Stimulated activated naive B cell treated with anti-CD40 and anti-IgM and Interleukin-4, amounts not matched to agents 10 μg/mL and 1 μg/mL and 100 μg/mL, for 72 hours (primary cell): Measurements from ENCODE around the gene GNB3.

Experiments
- ATAC-seq, 2 donors: fragments of 150-1000 bp; cut with Tn5 transposase; replicated peaks; 2 replicates each; pipeline ENCODE4 v1.10.0; 2021; ENCODE audit warnings: moderate library complexity in 1 of 2
- DNase-seq: peaks from one replicate; pipeline ENCODE4 v3.0.0; 2021
- H3K27ac Mint-ChIP-seq: one replicate; pipeline ENCODE4 v1.8.0; 2022; ENCODE audit warnings: mild to moderate bottlenecking, mixed read lengths
- H3K27me3 Mint-ChIP-seq, 2 donors: one replicate each; pipeline ENCODE4 v1.8.0; 2022; ENCODE audit warnings: mixed read lengths in 2 of 2
- H3K36me3 Mint-ChIP-seq, 2 donors: one replicate each; pipeline ENCODE4 v1.8.0; 2022; ENCODE audit warnings: mixed read lengths in 2 of 2, mild to moderate bottlenecking in 1 of 2
- H3K4me1 Mint-ChIP-seq, 2 donors: one replicate each; pipeline ENCODE4 v1.8.0; 2022; ENCODE audit warnings: mixed read lengths in 2 of 2, mild to moderate bottlenecking in 1 of 2
- H3K4me3 Mint-ChIP-seq, 2 donors: one replicate each; pipeline ENCODE4 v1.8.0; 2022; ENCODE audit warnings: mild to moderate bottlenecking in 2 of 2, mixed read lengths in 2 of 2, moderate library complexity in 1 of 2
- H3K9me3 Mint-ChIP-seq, 2 donors: one replicate each; pipeline ENCODE4 v1.8.0; 2022; ENCODE audit warnings: mixed read lengths in 2 of 2, mild to moderate bottlenecking in 1 of 2

The GNB3 gene

GRCh38 chr12:6837370-6838060, 3.2 kb upstream of the GNB3 start:
- Mint-ChIP-seq H3K4me1 (peaks cover 0 to 11% of the 10 kb centered on the region in 2 donors), H3K27me3 (peaks cover 5 to 16% of the 10 kb centered on the region in 2 donors), H3K4me3 (no peak overlapping the region), H3K9me3 (no peaks in the 10 kb centered on the region), H3K36me3 (no peaks in the 10 kb centered on the region), H3K27ac (no peak overlapping the region)
- DNase-seq (no peak), ATAC-seq (no peak)

- no peaks in the 10 kb centered on the region for H3K9me3 Mint-ChIP-seq
- peaks cover 16 to 21% of the 10 kb centered on the region in 2 donors for H3K27me3 Mint-ChIP-seq
- no peak overlapping the region for H3K27ac Mint-ChIP-seq
- H3K4me1 Mint-ChIP-seq, result peaks cover 0 to 11% of the 10 kb centered on the region in 2 donors
- DNase-seq (no peak), ATAC-seq (no peak)
- no peaks in the 10 kb centered on the region for H3K36me3 Mint-ChIP-seq
- no peak overlapping the region for H3K4me3 Mint-ChIP-seq
Measured at GRCh38 chr12:6838854-6839253, 1.9 kb upstream of the GNB3 start.

DNA sequence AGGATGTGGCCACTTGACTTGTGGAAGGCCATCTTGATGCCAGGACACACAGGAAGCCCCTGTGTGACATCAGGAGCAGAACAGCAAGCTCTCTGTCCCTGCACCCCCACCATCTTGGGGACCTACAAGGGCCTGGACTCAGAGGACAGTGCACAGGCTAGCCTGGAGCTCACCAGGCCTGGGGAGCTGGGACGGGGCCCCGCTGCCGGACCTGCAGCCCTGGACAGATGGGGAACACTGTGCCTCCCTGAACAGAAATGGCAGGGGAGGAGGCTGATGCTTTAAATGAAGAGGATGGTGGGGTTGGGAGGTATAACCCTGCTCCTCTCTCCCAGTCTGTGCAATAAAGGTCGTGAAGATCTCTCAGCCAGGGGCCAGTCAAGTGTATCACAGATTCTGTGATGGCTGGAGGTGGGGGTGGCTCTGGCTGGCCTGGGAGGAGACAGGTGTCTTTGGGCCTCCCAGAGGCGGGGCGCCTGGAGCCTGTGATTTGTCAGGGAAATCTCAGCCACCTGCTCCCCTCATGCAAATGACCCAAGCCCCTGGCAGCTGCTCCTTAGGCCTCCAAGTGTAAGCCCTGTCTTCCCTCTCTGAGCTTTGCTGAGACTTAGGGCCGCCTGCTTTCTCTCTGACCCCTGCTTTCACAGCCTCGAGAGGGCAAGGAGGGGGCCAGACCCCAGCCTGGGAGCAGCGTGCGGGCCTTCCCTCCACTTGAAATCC, 1.1 kb upstream of the GNB3 start:
- peaks cover 0 to 11% of the 10 kb centered on the region in 2 donors for H3K4me1 Mint-ChIP-seq
- H3K27me3 Mint-ChIP-seq, result peaks cover 11 to 17% of the 10 kb centered on the region in 2 donors
- no peak overlapping the region for H3K4me3 Mint-ChIP-seq
- DNase-seq, result no peak
- H3K36me3 Mint-ChIP-seq, result no peaks in the 10 kb centered on the region
- H3K9me3 Mint-ChIP-seq, result no peaks in the 10 kb centered on the region
- peak; percentile 28 to 32 for ATAC-seq
- H3K27ac Mint-ChIP-seq, result no peak overlapping the region

DNA sequence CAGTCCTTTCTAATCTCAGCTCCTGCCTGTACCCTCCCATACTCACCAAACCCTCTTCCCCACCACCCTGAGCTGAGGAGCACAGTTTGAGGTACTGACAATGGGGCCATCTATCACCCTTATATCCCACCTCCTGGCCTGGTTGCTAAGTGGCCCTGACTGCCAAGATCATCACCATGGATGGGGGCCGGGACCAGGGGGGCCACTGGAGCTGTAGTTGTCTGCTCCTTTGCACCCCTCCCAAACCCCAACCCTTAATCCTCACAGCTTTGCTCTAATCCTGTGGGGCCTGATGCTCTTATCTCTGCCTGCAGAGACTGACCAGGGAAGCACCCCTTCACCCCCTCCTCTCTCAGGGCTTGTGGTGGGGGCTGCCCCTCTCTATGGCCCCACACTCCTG, 395 bp upstream of the GNB3 start:
- peaks cover 0 to 9% of the 10 kb centered on the region in 2 donors for H3K4me1 Mint-ChIP-seq
- no peaks in the 10 kb centered on the region for H3K36me3 Mint-ChIP-seq
- no peak for ATAC-seq
- H3K27ac Mint-ChIP-seq, result no peak overlapping the region
- DNase-seq, result no peak
- no peaks in the 10 kb centered on the region for H3K9me3 Mint-ChIP-seq
- peaks cover 13 to 15% of the 10 kb centered on the region in 2 donors for H3K27me3 Mint-ChIP-seq
- no peak overlapping the region for H3K4me3 Mint-ChIP-seq

DNA sequence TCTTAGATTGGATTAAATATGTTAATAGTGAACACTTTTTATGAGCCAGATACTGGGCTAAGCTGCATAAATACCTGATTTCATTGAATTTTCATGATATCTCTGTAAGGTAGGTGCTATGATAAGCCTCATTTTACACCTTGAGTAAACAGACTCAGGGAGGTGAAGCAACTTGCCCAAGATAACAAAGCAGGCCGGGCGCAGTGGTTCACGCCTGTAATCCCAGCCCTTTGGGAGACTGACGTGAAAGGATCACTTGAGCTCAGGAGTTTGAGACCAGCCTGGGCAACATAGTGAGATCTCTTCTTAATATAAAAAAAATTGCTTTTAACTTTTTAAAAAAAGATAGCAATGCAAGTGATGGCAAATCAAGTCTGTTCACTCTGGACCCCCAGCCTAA, 1.4 kb downstream of the GNB3 start:
- ATAC-seq (no peak), DNase-seq (no peak)
- peaks cover 0 to 7% of the 10 kb centered on the region in 2 donors for H3K4me1 Mint-ChIP-seq
- no peak overlapping the region for H3K4me3 Mint-ChIP-seq
- no peaks in the 10 kb centered on the region for H3K36me3 Mint-ChIP-seq
- no peaks in the 10 kb centered on the region for H3K9me3 Mint-ChIP-seq
- H3K27ac Mint-ChIP-seq, result no peak overlapping the region
- H3K27me3 Mint-ChIP-seq, result peaks cover 13 to 15% of the 10 kb centered on the region in 2 donors

- Mint-ChIP-seq H3K36me3 (no peaks in the 10 kb centered on the region), H3K4me3 (no peak overlapping the region), H3K27ac (no peak overlapping the region), H3K9me3 (no peaks in the 10 kb centered on the region), H3K27me3 (peaks cover 13 to 15% of the 10 kb centered on the region in 2 donors), H3K4me1 (peaks cover 12 to 15% of the 10 kb centered on the region in 2 donors)
- ATAC-seq (no peak), DNase-seq (no peak)
Measured at GRCh38 chr12:6843118-6843902, 2.6 kb downstream of the GNB3 start.

GRCh38 chr12:6845395-6845794, 4.7 kb downstream of the GNB3 start:
- H3K9me3 Mint-ChIP-seq, result no peaks in the 10 kb centered on the region
- ATAC-seq (no peak), DNase-seq (no peak)
- peaks cover 13 to 15% of the 10 kb centered on the region in 2 donors for H3K27me3 Mint-ChIP-seq
- H3K36me3 Mint-ChIP-seq, result peaks cover 0 to 2% of the 10 kb centered on the region in 2 donors
- H3K4me3 Mint-ChIP-seq, result no peak overlapping the region
- no peak overlapping the region for H3K27ac Mint-ChIP-seq
- peaks cover 24 to 33% of the 10 kb centered on the region in 2 donors for H3K4me1 Mint-ChIP-seq

DNA sequence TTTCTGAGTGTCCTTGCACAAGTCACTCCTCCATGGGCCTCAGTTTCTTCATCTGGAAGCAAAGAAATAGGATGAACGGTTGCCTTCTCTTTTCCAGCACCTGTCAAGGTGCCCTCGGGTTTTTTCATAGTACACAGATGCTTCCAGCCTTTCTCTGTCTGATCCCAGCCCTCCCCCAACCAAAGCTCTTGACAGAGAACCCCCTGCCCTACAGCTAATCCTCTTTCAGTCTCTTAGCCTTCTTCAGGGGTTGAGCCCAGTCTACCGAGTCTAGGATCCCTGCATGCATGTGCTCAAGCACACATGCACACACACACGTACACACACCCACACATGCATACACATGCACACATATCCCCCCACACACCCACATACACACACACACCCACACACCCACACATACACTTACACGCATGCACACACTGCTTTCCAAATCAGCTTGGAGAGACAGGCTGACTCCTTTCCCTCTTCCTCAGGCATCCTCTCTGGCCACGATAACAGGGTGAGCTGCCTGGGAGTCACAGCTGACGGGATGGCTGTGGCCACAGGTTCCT, 5.7 kb downstream of the GNB3 start:
- DNase-seq (no peak), ATAC-seq (no peak)
- H3K27me3 Mint-ChIP-seq, result peaks cover 13 to 15% of the 10 kb centered on the region in 2 donors
- peaks cover 28 to 41% of the 10 kb centered on the region in 2 donors for H3K4me1 Mint-ChIP-seq
- H3K4me3 Mint-ChIP-seq, result no peak overlapping the region
- no peak overlapping the region for H3K27ac Mint-ChIP-seq
- peaks cover 0 to 2% of the 10 kb centered on the region in 2 donors for H3K36me3 Mint-ChIP-seq
- no peaks in the 10 kb centered on the region for H3K9me3 Mint-ChIP-seq

DNA sequence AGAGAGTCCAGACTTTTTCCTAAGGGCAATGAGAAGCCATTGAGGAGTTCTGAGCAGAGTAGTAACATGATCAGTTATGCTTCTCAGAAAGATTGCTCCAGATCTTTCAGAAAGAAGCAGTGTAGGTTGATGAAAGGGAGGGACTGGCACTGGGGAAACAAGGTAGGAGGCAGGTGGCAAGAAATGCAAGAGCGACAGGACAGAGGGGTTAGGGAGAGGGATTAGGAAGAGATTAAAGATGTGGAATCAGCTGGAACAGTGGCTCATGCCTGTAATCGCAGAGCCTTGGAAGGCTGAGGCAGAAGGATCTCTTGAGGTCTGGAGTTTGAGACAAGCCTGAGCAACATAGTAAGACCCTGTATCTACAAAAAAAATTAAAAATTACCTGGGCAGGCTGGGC, 7.0 kb downstream of the GNB3 start:
- peaks cover 28 to 45% of the 10 kb centered on the region in 2 donors for H3K4me1 Mint-ChIP-seq
- DNase-seq (no peak), ATAC-seq (no peak)
- peaks cover 11 to 14% of the 10 kb centered on the region in 2 donors for H3K27me3 Mint-ChIP-seq
- H3K4me3 Mint-ChIP-seq, result peak overlapping the region in 1 of 2 donors; percentile 10
- H3K27ac Mint-ChIP-seq, result peak overlapping the region; percentile 28
- H3K9me3 Mint-ChIP-seq, result no peaks in the 10 kb centered on the region
- H3K36me3 Mint-ChIP-seq, result peaks cover 0 to 2% of the 10 kb centered on the region in 2 donors

DNA sequence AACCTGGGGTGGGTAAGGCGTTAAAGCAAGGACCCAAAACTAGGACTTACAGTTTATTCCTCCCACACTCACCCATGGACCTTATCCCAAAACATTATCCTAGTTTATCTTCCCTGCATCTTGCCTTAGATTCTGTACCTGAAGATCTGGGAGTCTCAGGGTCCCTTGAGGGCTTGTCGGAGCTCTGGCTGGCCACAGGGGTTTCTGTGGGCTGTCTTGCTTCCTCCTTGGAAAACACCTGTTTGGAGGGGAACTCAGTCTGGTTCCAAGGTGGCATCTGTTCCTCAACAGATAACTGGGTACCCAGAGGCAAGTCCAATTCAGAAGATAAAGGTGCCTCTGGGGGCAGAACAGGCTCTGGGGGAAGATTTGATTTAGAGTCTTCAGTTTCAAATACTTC, 8.7 kb downstream of the GNB3 start:
- H3K36me3 Mint-ChIP-seq, result peaks cover 5% of the 10 kb centered on the region in 2 donors
- H3K4me1 Mint-ChIP-seq, result peaks cover 37 to 62% of the 10 kb centered on the region in 2 donors
- H3K27ac Mint-ChIP-seq, result peak overlapping the region; percentile 25
- peaks cover 0 to 4% of the 10 kb centered on the region in 2 donors for H3K27me3 Mint-ChIP-seq
- no peaks in the 10 kb centered on the region for H3K9me3 Mint-ChIP-seq
- peak in 1 of 2 donors; percentile 5 for ATAC-seq
- DNase-seq, result peak; percentile 63
- peak overlapping the region; percentile 37 to 66 for H3K4me3 Mint-ChIP-seq

DNA sequence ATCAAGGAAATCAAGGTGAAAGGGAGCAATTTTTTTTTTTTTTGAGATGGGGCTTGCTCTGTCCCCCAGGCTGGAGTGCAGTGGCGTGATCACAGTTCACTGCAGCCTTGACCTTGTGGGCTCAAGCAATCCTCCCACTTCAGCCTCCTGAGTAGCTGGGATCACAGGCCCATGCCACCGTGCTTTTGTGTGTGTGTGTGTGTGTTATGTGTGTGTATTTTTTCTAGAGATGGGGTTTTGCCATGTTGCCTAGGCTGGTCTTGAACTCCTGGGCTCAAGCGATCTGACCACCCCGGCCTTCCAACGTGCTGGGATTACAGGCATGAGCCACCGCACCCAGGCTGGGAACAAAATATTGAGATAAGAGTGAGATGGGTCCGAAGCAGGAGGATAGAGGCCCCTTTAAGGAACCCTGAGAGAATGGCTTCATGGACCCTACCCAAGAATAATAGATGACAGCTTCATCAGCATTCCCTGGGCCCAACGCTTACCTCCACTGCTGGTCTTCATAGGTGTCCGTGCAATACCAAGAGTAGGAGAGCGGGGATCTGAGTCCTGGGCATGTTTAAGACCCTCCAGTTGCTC, 9.3 kb downstream of the GNB3 start:
- no peak for ATAC-seq
- Mint-ChIP-seq H3K27ac (peak overlapping the region; percentile 32), H3K4me3 (peak overlapping the region; percentile 69 to 87), H3K9me3 (no peaks in the 10 kb centered on the region), H3K27me3 (peaks cover 0 to 2% of the 10 kb centered on the region in 2 donors), H3K4me1 (peaks cover 37 to 62% of the 10 kb centered on the region in 2 donors), H3K36me3 (peaks cover 5% of the 10 kb centered on the region in 2 donors)
- DNase-seq, result no peak

GRCh38 chr12:6850796-6851152, 10.0 kb downstream of the GNB3 start:
- peaks cover 7 to 8% of the 10 kb centered on the region in 2 donors for H3K36me3 Mint-ChIP-seq
- no peaks in the 10 kb centered on the region for H3K9me3 Mint-ChIP-seq
- H3K4me3 Mint-ChIP-seq, result peak overlapping the region; percentile 87 to 92
- DNase-seq (no peak), ATAC-seq (no peak)
- peaks cover 37 to 62% of the 10 kb centered on the region in 2 donors for H3K4me1 Mint-ChIP-seq
- H3K27ac Mint-ChIP-seq, result peak overlapping the region; percentile 32
- H3K27me3 Mint-ChIP-seq, result no peaks in the 10 kb centered on the region

DNA sequence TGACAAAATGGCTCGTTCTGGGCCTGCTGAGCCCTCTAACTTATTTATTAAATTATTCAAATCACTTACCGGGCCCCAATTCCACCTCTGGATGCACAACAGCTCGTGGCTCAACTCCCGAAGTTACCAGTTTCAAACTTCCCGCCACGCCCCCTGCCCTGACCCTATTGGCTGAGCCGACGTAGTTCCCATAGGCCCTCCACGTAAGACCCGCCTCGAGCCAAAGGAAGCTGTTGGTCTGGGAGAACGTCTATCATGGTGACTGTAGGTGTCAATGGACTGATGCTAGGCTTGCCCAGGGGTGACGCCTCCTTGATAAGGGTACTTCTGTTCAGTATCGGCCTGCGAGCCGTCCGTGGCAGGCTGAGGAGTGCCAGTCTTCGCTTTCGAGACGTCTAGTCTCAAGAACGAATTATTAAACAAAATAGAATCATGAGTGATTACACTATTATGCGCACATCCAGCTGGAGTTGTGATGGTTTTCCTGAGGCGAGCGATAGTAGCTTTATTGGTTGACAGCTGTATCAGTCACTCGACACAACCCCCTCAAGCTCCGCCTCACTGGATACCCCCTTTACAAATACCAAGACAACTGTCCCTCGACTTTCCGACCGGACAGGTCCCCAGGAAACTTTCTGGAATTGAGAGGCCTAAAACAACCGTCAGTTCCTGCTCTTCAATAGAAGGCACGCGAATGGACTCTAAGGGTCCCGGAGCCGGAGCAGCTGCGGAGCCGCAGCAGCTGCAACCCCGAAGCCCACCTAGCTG, 10.6 kb downstream of the GNB3 start, which contains the start of gene CDCA3:
TSS of gene CDCA3 (minus strand) at position 134 of the 768 bp plus-strand sequence. CDS start 334 bp downstream, outside the sequence.
- Mint-ChIP-seq H3K36me3 (peaks cover 12 to 13% of the 10 kb centered on the region in 2 donors), H3K4me1 (peaks cover 37 to 62% of the 10 kb centered on the region in 2 donors), H3K4me3 (peak within 1 kb of the TSS; percentile 87 to 92), H3K27ac (peak within 1 kb of the TSS; percentile 97), H3K9me3 (no peaks in the 10 kb centered on the region), H3K27me3 (no peaks in the 10 kb centered on the region)
- peak; percentile 67 to 68 for ATAC-seq
- DNase-seq, result peak; percentile 92
